Measurements from ENCODE around the gene COPB2.
"Not testable (repeated sequence)": the region's sequence is repeated elsewhere in the genome, so short reads cannot be mapped to it uniquely, and the experiment has no call there.

COPB2 gene

DNA sequence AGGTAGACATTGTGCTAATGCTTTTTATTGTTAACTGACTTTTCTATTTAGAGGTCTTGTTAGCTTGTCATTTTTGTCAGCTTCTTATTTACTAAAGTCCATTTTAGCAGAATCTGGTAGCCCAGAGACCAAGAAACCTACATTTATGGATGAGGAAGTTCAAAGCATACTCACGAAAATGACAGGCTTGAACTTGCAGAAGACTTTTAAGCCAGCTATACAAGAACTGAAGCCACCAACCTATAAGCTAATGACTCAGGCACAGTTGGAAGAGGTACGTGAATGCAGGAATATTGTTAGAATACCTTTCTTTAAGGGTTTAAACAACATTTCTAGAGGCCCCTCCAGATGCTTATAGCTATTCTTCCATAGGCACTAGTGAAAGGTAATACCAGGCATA, 42.7 kb downstream of the COPB2 start:
- in situ Hi-C loops (cut with HindIII; ENCODE audit: low sequenced_read_pairs): loop anchor here (10.0 kb wide), 1 partner anchor 232 kb away; no protein-coding TSS in a partner anchor
- H3K4me3 ChIP-seq (ENCODE audit: low read depth, low read length): no peak overlapping the region
- TF ChIP-seq, protein P1, sequence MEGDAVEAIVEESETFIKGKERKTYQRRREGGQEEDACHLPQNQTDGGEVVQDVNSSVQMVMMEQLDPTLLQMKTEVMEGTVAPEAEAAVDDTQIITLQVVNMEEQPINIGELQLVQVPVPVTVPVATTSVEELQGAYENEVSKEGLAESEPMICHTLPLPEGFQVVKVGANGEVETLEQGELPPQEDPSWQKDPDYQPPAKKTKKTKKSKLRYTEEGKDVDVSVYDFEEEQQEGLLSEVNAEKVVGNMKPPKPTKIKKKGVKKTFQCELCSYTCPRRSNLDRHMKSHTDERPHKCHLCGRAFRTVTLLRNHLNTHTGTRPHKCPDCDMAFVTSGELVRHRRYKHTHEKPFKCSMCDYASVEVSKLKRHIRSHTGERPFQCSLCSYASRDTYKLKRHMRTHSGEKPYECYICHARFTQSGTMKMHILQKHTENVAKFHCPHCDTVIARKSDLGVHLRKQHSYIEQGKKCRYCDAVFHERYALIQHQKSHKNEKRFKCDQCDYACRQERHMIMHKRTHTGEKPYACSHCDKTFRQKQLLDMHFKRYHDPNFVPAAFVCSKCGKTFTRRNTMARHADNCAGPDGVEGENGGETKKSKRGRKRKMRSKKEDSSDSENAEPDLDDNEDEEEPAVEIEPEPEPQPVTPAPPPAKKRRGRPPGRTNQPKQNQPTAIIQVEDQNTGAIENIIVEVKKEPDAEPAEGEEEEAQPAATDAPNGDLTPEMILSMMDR (IDR thresholded peaks at IDR 0.05; ENCODE audit: low read depth, low read length, missing control alignments): no peak
- DNase-seq (ENCODE audit: low read depth): no peak

DNA sequence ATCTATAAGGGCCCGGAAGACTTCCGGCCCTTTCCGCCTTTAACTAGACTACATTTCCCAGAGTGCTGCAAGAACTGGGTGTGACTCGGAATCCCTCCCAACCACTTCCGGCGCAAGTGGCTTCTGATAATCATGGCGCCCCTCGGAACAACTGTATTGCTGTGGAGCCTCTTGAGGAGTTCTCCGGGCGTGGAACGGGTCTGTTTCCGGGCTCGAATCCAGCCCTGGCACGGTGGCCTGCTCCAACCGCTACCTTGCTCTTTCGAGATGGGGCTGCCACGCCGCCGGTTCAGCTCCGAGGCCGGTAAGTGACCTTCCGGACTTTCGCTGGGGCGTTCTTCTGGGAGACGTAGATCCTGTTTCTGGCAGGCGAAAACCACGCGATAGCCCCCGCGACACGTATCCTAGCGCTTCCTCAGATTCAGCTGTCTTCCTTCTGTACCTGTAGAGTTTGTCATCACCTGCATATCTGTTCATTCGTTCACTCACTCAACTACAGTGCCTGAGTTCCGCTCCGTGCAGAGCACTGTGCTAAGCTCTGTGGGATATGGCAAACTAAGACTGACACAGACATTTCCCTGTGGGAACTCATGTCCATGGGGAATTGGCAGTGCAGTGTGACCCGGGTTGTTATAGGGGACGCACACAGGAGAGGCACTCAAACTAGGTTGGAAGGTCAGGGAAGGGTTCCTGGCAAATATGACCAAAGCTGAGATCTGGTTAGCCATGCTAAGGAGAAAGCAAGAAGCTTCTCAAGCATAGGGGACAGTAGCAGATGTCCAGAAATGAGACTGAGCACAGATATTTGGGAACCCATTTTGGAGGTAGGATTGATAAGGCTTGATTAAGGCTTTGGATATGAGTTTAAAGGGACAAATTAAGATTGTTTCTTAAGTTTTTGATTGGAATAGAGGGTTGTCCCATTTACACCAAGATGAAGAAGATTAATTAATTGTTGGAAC, 45.3 kb downstream of the COPB2 start, which contains the start of gene MRPS22:
Gene MRPS22, plus strand, starts transcription at position 126 of the 962 bp plus-strand sequence. Its CDS starts 7 bp downstream, at position 133.
- DNase-seq (ENCODE audit: low read depth): peak; percentile 75
- TF ChIP-seq, protein P1 (IDR thresholded peaks at IDR 0.05; ENCODE audit: low read depth, low read length, missing control alignments): no peak
- peak within 1 kb of the TSS; percentile 82 for H3K4me3 ChIP-seq (ENCODE audit: low read depth, low read length)
- in situ Hi-C loops (cut with HindIII; ENCODE audit: low sequenced_read_pairs): loop anchor here (10.0 kb wide), 1 partner anchor 229 kb away; no protein-coding TSS in a partner anchor

DNA sequence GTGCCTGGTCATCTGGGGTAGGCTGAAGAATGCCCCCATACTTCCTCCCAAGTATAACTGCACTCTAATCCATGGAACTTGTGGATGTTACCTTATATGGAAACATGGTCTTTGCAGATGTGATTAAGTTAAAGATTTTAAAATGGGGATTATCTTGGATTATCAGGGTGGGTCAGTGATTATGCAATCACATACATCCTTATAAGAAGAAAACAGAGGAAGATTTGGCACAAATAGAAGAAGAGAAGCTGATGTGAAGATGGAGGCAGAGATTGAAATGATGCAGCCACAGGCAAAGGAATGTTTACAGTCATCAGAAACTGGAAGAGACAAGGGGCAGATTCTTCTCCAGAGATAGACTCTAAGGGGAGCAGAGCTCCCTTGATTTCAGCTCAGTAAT, 47.4 kb downstream of the COPB2 start:
- no peak overlapping the region for H3K4me3 ChIP-seq (ENCODE audit: low read depth, low read length)
- no peak for DNase-seq (ENCODE audit: low read depth)
- TF ChIP-seq, protein P1 (IDR thresholded peaks at IDR 0.05; ENCODE audit: low read depth, low read length, missing control alignments): no peak
- in situ Hi-C loops (cut with HindIII; ENCODE audit: low sequenced_read_pairs): loop anchor here (10.0 kb wide), 1 partner anchor 227 kb away; no protein-coding TSS in a partner anchor

DNA sequence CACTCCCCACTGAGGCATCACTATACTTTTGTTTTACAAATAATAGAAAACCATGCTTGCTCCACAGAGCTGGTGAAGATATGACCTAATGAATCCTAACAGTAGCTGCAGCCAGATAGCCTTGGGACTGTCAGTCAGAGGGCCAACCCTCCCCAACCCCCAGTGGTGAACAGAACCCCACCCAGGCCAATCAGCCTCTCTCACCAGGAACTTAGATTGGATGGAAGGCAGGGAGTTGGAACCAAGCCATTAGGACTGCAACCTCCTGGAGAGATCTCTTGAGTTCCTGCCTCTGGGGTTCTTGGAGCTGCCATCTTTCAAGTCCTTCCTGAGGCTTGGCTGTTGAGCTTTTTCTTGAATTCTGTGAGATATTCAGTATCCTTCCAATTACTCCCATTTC, 48.7 kb downstream of the COPB2 start:
- TF ChIP-seq, protein P1 (IDR thresholded peaks at IDR 0.05; ENCODE audit: low read depth, low read length, missing control alignments): no peak
- H3K4me3 ChIP-seq (ENCODE audit: low read depth, low read length): no peak overlapping the region
- in situ Hi-C loops (cut with HindIII; ENCODE audit: low sequenced_read_pairs): loop anchor here (10.0 kb wide), 1 partner anchor 226 kb away; no protein-coding TSS in a partner anchor
- DNase-seq (ENCODE audit: low read depth): no peak

DNA sequence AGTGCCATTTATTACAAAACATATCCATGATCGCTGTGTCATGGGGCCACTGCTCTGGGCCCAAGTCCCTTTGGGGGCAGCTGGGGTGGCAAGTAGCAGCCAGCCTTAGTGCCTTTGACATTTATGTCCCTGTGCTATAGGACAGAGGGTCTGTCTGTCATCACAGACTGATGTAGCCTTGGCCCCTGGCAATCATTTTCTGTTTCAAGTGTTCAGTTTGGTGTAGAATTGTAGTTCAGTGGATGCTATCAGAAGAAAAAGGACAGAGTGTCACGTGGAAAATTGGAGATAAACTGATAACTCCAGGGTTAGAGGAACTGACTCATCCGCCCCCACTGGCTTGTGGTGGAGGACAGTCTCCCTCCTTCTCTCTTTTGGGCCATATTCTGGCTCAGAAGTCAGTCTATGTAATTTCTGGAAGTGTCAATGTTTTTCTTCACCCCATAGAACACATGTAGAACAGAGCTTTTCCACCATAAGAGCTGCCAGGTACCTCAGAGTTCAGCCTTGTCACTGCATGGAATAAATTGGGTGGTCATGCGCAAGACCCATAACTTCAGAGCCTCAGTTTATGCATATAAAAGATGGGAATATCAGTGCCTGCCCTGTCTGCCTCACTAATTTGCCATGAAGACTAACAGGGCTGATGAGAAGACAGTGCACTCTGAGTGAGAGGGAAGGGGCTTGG, 50.1 kb downstream of the COPB2 start:
- no peak for DNase-seq (ENCODE audit: low read depth)
- TF ChIP-seq, protein P1 (IDR thresholded peaks at IDR 0.05; ENCODE audit: low read depth, low read length, missing control alignments): no peak
- no peak overlapping the region for H3K4me3 ChIP-seq (ENCODE audit: low read depth, low read length)
- in situ Hi-C loops (cut with HindIII; ENCODE audit: low sequenced_read_pairs): no loop called here

DNA sequence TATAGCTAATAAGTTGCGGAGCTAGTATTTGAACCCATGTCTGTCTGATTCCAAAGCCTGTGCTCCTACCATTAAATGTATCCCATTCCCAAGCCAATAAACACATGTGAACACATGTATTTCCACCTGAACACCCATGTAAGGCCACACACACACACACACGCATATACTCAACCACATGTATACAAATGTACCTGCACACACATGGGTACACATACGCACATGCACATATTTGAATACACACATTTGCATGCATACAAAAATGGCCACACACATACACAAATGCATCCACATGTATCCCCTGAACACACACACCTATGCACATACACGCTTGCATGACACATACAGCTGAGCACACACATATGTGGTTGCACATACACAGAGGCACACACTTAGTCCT, 51.0 kb downstream of the COPB2 start:
- H3K4me3 ChIP-seq (ENCODE audit: low read depth, low read length): no peak overlapping the region
- in situ Hi-C loops (cut with HindIII; ENCODE audit: low sequenced_read_pairs): no loop called here
- TF ChIP-seq, protein P1 (IDR thresholded peaks at IDR 0.05; ENCODE audit: low read depth, low read length, missing control alignments): no peak
- no peak for DNase-seq (ENCODE audit: low read depth)

DNA sequence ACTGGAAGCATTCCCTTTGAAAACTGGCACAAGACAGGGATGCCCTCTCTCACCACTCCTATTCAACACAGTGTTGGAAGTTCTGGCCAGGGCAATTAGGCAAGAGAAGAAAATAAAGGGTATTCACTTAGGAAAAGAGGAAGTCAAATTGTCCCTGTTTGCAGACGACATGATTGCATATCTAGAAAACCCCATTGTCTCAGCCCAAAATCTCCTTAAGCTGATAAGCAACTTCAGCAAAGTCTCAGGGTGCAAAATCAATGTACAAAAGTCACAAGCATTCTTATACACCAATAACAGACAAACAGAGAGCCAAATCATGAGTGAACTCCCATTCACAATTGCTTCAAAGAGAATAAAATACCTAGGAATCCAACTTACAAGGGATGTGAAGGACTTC, 54.8 kb downstream of the COPB2 start:
- DNase-seq (ENCODE audit: low read depth); in situ Hi-C loops (cut with HindIII; ENCODE audit: low sequenced_read_pairs); H3K4me3 ChIP-seq (ENCODE audit: low read depth, low read length): not testable (repeated sequence)

Data from astrocyte of the cerebellum (primary cell).